Right ventricle myocardium superior (tissue), 1 donor: ENCODE data around the gene LRRC23. TPM values are rescaled to one million over a fixed set of nuclear protein-coding genes. Genes with fewer than 3 reads are reported as not detected.
A peak's percentile ranks its signal among the peaks of the same experiment; 100 is the strongest.
"Not testable (repeated sequence)": the region's sequence is repeated elsewhere in the genome, so short reads cannot be mapped to it uniquely, and the experiment has no call there.

ENCODE experiments used
- ATAC-seq: fragments of 200-7000 bp; cut with Tn5 transposase; one replicate; pipeline ENCODE4 v1.9.1; 2020; ENCODE audit warnings: mild to moderate bottlenecking; ENCODE audit not compliant: poor library complexity
- DNase-seq: peaks from one replicate; pipeline ENCODE4 v3.0.0-alpha.2; 2020
- intact Hi-C: fragments of 100-400 bp; cut with DNase I; formaldehyde crosslinking; loops from one replicate; pipeline ENCODE4 v1.11.2; 2022
- total RNA-seq: library from RNA; stranded (reverse); fragmentation: NEBNext Ultra II Directional; extraction: Animal tissue kit (Norgen Biotek cat#: 25700); gene quantifications from one replicate; pipeline ENCODE4 v1.2.1, GENCODE V29; 2021
- donor health status: DM: no; HTN: yes; CAD: no; lungs with severe emphysema.

The LRRC23 gene
- total RNA-seq, 1 donor from 2014 or later = 8.2 TPM

DNA sequence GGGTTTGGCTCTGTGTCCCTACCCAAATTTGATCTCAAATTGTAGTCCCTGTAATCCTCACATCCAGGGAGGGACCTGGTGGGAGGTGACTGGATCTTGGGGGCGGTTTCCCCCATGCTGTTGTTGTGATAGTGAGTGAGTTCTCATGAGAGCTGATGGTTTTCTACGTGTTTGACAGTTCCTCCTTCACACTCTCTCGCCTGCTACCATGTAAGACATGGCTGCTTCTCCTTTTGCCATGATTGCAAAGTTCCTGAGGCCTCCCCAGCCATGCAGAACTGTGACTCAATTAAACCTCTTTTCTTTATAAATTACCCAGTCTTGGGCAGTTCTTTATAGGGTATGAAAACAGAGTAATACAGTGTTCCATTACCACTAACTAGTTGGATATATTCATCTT, 10.3 kb upstream of the LRRC23 start:
- ATAC-seq (no peak), DNase-seq (no peak)
- intact Hi-C loops = no loop called here

DNA sequence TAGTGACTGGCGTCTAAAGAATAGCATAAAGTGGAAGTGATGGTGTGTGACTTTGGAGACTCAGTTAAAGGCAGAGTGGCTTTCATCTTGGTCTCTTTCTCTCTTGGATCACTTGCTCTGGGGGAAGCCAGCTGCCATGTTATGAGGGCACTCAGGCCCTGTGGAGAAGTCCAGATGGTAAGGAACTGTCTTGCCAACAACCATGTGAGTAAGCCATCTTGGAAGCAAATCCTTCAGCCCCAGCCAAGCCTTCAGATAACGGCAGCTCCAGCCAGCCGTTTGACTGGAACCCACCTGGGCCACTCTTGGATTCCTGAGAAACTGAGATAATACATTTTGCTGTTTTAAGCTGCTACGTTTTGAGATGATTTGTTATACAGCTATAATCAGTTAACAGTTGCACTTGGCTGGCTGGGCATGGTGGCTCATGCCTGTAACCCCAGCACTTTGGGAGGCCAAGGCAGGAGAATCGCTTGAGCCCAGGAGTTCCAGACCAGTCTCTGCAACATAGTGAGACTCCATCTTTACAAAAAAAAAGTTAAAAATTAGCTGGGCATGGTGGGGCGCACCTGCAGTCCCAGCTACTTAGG, 7.7 kb upstream of the LRRC23 start:
- DNase-seq = peak; percentile 2
- no peak for ATAC-seq
- intact Hi-C loops = no loop called here

DNA sequence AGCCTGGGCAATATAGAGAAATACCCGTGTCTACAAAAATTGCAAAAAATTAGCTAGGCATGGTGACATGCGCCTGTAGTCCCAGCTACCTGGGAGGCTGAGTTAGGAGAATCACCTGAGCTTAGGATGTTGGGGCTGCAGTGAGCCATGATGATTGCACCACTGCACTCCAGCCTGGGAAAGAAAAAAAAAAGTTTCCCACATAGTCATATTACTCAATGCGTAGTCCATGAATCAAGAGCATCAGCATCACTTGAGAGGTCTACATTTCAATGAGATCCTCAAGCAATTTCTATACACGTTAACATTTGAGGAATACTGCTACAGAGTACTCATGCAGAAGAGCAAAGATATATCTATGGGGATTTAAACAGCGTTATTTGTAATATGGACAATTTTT, 5.2 kb upstream of the LRRC23 start:
- ATAC-seq (no peak), DNase-seq (no peak)
- intact Hi-C loops = no loop called here

DNA sequence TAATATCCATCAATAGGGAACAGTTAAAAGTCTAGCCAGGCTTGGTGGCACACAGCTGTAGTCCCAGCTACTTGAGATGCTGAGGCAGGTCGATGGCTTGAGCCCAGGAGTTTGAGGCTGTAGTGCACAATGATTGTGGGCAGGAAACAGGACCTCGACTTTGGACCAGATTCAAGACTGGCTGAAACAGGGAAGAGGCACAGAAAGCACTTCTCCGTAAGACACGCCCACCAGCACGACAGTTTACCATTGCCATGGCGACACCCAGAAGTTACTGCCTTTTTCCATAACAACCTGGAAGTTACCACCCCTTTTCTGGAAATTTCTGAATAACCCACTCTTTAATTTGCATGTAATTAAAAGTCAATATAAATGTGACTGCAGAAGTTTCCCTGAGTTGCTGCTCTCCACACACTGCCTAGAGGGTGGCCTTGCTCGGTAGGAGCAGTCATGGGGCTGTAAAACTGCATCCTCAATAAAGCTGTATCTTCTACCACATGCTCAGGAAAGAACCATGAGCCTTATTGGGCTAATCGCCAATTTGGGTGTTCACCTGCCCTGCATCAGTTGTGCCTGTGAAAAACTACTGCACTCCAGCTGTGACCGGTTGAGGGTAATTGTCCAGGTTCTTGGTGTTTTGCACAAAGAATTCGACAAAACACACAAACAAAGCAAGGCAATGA, 4.6 kb upstream of the LRRC23 start:
- peak; percentile 32 for ATAC-seq
- DNase-seq = peak; percentile 72
- intact Hi-C loops = no loop called here

DNA sequence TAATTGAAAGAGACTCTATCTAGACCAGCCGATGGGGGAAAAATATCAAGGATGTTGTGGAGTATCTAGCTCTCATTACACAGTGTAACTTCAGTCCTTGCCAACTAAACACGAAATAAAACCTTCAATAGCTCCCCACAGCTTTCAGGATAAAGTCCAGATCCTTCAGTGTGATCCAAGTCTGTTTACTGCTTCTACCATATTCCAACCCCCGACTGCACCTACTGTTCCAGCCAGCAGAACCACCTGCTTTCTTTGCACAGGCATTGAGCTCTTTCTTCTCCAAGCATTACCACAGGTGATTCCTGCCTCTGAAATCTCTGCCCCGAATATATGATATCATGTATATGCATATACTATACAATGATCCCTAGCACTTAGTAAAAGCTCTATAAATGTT, 2.2 kb upstream of the LRRC23 start:
- intact Hi-C loops = no loop called here
- no peak for ATAC-seq

DNA sequence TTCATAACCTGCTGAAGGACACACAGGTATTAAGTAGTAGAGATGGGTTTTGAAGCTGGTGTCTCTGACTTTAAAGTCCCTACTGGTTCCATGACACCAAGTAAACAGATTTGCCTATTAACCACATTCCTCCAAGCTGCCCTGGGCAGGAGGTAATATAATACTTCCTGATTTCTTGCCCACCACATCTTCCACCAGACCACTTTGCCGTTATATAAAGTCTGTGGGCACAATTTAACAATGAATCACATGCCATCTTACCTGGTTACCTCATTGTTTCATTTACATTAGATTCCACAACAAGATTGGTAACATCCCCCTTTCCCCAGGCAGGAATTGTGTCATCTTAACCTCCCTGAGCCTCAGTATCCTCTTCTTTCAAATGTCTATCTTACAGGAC, 900 bp upstream of the LRRC23 start:
- DNase-seq (no peak), ATAC-seq (no peak)
- intact Hi-C loops = no loop called here

More for the DNA sequence above, 2.2 kb upstream of the LRRC23 start:
- peak; percentile 4 for DNase-seq

DNA sequence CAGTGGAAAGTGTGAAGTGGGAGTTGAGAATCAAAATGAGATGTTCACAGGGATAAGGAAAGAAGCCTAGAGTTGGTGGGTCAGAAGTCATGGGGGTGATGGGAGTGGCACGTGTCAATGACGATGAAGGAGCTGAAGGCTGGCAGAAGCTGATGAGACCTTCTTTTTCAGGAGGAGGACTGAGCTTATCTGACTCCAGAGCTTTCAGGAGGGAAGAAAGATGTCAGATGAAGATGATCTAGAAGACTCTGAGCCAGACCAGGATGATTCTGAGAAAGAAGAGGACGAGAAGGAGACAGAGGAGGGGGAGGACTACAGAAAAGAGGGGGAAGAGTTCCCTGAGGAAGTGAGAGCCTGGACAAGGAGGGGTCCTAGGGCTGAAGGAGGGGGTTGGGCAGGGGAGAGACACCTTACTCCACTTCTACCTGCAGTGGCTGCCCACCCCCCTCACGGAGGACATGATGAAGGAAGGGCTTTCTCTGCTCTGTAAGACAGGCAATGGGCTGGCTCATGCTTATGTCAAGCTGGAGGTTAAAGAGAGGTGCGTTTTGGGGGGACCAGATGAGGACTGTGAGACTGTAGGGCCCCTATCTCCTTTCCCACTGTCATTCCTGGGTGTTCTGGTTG, 905 bp downstream of the LRRC23 start:
- ATAC-seq = no peak
- no peak for DNase-seq
- intact Hi-C loops = no loop called here

DNA sequence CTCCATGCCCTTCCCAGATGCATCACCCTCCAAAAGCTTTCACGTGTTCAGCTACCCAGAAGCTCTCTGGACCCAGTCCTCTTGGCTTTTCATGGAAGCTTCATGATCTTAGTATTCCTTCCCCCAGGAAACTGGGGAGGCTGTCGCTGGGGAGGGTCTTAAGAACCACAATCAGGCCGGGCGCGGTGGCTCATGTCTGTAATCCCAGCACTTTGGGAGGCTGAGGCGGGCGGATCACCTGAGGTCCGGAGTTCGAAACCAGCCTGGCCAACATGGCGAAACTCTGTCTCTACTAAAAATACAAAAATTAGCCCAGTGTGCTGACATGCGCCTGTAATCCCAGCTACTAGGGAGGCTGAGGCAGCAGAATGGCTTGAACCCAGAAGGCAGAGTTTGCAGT, 3.5 kb downstream of the LRRC23 start:
- DNase-seq = peak; percentile 38
- ATAC-seq, intact Hi-C loops: not testable (repeated sequence)

DNA sequence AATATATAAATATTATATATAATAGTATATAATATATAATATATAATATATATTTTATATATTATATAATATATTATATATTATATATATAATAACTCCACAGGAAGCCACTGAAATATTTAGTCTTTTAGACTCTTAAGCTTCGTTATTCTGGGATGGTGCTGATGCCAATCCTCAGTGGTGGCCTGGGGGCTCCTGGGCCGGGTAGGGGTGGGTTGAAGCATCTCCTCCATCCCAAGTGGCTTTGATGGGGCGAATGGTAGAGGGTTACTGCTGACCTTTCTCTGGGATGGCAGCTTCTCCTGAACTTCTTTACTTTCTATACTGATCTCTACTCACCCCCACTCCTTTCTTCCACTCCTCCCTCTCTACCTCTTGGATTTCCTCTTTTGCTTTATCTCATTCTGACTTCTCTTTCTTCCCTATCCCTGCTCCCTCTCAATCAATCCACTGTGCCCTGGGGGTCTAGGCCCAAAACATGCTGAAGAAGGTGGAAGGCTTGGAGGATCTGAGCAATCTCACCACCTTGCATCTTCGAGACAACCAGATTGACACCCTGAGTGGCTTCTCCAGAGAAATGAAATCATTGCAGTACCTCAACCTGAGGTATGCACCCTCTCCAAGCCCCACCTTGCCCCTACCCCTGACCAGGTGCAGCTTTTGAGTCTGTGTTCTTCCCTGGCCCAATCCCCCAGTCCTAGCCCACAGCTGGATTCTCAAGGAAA, 5.0 kb downstream of the LRRC23 start:
- DNase-seq (peak; percentile 2), ATAC-seq (no peak)

DNA sequence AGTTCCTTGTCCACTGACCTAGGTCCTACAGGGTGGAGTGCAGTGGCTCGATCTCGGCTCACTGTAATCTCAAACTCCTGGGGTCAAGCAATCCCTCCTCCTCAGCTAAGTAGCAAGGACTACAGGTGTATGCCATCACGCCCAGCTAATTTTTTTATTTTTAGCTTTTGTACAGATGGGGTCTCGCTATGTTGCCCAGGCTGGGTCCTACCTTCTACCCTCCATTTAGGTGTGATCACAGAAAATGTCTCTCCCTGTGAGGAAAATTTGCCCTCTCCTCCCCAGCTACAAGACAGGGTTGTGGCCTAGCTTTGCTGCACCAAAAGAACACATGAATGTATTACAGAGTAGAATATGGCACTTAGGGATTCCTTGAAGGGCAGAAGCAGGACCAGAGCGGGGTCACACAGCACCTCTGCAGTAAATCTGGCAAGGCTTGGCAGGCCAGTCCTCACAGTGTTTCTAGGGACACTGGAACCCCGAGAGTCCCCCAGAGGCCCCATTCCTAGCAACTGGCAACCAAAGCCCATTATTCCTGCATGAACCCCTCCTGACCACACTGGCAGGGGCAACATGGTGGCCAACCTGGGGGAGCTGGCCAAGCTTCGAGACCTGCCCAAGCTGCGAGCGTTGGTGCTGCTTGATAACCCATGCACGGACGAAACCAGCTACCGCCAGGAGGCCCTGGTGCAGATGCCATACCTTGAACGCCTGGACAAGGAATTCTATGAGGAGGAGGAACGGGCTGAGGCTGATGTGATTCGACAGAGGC, 7.7 kb downstream of the LRRC23 start:
- DNase-seq = peak; percentile 7
- intact Hi-C loops = no loop called here

More for the DNA sequence above, 5.0 kb downstream of the LRRC23 start:
- intact Hi-C loops = no loop called here

DNA sequence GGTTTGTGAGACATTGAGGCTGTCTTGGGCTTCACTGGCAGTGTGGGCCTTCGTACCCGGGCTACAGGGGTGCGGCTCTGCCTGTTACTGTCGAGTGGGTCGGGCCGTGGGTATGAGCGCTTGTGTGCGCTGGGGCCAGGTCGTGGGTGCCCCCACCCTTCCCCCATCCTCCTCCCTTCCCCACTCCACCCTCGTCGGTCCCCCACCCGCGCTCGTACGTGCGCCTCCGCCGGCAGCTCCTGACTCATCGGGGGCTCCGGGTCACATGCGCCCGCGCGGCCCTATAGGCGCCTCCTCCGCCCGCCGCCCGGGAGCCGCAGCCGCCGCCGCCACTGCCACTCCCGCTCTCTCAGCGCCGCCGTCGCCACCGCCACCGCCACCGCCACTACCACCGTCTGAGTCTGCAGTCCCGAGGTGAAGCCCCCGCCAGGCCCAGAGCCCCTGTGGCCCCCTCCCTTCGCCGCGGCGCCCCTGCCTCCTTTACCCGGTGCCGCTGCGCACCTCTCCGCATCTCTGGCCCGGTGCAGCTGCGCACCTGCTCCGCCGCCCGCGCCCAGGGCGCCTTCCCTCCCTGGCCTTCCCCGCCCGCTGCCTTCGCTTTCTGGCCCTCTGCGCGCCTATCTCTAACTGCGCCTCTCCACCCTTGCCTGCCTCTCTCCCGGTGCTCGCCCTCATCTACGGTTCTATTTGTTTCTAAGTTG, 9.8 kb downstream of the LRRC23 start, which contains the start of gene ENO2:
Gene ENO2 (plus strand): TSS at position 335 of the 701 bp plus-strand sequence. CDS start 1,253 bp downstream, outside the sequence.
- ATAC-seq (peak; percentile 90), DNase-seq (peak; percentile 81)
- intact Hi-C loops = no loop called here

More for the DNA sequence above, 7.7 kb downstream of the LRRC23 start:
- no peak for ATAC-seq

DNA sequence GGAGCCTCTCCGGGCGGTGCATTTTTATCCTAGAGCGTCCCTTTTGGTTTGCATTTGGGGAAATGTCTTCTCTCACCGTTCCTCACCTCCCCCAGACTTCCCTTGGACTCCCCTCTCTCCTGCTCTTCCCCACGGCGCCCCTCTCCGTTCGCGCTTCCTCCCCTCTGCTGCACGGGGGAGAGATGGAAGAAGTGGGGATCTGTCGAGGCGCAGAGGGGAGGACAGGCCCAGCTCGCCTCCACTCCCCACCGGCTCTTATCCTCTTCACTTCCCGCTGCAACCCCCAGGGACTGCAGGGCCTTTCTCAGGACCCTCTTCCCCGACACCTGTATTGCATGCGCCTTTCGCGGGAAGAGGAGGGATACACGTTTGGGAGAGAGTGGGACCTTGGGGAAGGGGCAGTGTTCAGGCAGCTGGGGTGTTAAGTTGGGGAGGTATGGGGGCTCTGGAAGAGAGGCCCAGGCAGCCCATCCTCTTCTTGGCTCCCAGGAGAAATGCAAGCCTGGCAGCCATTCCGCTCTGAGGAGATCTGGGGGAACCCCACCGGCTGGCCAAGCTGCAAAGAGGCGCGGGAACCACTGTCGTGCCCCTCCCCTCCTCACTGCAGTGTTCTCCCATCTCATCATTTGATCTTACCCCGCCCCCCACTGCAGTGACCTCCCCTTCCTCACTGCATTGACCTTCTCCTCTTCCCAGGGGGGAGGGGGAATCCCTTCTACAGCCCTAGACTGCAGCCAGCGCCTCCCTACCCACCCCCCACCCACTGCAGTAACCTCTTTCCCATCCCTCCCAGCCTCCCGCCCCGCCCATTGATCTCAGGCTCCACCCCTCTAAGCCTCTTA, 10.5 kb downstream of the LRRC23 start:
- ATAC-seq (peak; percentile 19), DNase-seq (peak; percentile 42)
- intact Hi-C loops = no loop called here

DNA sequence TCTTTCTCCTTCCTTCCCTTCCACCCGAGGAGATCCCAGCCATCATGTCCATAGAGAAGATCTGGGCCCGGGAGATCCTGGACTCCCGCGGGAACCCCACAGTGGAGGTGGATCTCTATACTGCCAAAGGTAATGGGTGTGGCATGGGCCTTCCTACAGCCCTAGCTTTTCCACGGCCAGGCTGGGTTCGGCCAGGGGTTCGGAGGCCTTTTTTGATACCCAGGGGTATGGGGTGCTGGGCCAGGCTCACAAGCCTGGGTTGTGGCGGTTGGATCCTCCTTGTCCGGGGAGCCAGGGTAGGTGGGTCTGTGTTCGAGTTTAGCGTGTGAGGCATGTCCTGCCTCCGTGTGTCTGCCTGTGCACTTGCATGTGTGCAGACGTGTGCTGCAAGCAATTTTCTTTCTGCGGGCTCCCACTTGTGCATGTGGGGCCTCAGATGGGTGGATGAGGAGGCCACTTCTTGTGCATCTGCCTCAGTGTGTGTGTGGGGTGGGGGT, 11.2 kb downstream of the LRRC23 start:
- ATAC-seq (no peak), DNase-seq (no peak)
- intact Hi-C loops = no loop called here

DNA sequence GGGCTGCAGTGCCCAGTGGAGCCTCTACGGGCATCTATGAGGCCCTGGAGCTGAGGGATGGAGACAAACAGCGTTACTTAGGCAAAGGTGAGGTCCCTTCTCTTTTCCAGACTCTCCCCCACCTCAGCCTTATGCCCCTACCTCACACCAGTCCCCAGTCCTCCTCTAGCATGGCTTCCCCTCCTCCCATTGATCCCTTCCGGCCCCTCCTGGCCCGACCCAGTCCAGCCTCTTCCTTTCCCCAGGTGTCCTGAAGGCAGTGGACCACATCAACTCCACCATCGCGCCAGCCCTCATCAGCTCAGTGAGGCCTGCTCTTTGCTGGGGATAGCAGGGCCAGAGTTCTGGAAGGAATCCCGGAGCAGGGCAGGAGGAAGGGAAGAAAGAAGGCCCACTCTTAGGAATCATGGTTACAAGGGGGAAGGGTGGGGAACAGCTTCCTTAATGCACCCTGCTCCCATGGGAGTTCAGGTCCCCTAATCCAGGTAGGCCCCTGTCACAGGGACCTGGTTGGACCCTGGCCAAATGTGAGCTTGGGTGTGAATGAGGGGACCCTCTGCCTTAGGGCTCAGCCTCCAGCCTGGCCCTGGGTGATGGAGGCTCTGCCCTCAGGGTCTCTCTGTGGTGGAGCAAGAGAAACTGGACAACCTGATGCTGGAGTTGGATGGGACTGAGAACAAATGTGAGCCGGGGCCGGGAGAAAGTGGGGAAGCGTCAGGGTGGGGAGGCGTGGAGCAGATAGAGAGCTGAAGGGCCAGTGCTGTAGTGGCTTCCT, 12.0 kb downstream of the LRRC23 start:
- ATAC-seq = no peak
- peak; percentile 33 for DNase-seq
- intact Hi-C loops = no loop called here

DNA sequence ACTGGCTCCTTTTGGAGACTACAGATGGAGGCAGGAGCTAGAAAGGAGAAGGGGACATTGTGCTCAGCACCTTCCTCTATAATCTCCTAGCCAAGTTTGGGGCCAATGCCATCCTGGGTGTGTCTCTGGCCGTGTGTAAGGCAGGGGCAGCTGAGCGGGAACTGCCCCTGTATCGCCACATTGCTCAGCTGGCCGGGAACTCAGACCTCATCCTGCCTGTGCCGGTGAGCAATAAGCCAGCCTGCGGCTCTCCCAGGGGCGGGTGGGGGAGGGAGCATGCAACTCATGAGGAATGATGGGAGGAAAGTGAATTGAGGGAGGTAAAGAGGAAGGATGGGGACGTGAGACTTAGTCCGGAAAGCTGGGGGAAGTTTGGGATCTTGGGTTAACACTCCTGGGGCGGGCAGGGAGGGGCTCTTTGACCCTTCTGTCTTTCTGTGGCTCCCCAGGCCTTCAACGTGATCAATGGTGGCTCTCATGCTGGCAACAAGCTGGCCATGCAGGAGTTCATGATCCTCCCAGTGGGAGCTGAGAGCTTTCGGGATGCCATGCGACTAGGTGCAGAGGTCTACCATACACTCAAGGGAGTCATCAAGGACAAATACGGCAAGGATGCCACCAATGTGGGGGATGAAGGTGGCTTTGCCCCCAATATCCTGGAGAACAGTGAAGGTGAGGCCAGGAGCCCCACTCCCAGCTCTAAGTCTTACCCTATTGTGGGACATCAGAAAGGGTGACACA, 13.0 kb downstream of the LRRC23 start:
- ATAC-seq = no peak
- intact Hi-C loops = no loop called here
- peak; percentile 10 for DNase-seq

DNA sequence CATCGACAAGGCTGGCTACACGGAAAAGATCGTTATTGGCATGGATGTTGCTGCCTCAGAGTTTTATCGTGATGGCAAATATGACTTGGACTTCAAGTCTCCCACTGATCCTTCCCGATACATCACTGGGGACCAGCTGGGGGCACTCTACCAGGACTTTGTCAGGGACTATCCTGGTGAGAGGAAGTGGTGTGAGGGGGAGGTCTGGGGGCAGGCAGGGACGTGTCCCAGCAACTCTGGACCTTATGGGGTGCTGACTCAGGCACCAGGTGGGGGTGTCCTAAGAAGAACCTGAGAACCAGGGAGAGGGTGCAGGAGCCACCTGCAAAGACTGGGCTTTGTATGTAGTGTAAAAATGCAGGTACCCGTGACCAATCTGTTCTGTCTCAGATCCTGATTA, 15.0 kb downstream of the LRRC23 start:
- intact Hi-C loops = no loop called here
- ATAC-seq = no peak

More for the DNA sequence above, 15.0 kb downstream of the LRRC23 start:
- DNase-seq = peak; percentile 21
